Coronary artery (tissue), 2 donors: ENCODE results near the gene ARPC3.
"Not testable (repeated sequence)": the region's sequence is repeated elsewhere in the genome, so short reads cannot be mapped to it uniquely, and the experiment has no call there.

ENCODE experiments used
- DNase-seq: peaks from one replicate; pipeline ENCODE4 v3.0.0-alpha.2; 2017; ENCODE audit warnings: low spot score
- H3K27ac ChIP-seq, 2 donors: fragments of 200-600 bp; sonication (generic); one replicate each; pipeline ENCODE4 v1.5.1; 2016 to 2019
- H3K4me3 ChIP-seq: fragments of 200-600 bp; sonication (generic); 2 replicates; pipeline ENCODE4 v1.5.1; 2016; ENCODE audit warnings: mild to moderate bottlenecking, moderate library complexity
- TF ChIP-seq, protein P1 (sequence below): fragments of 200-600 bp; sonication (generic); IDR thresholded peaks from one replicate; pipeline ENCODE4 v1.5.1; 2019; ENCODE audit warnings: antibody characterized with exemption

Gene ARPC3

GRCh38 chr12:110431957-110432587, 18.1 kb downstream of the ARPC3 start:
- no peak for DNase-seq
- TF ChIP-seq, protein P1, sequence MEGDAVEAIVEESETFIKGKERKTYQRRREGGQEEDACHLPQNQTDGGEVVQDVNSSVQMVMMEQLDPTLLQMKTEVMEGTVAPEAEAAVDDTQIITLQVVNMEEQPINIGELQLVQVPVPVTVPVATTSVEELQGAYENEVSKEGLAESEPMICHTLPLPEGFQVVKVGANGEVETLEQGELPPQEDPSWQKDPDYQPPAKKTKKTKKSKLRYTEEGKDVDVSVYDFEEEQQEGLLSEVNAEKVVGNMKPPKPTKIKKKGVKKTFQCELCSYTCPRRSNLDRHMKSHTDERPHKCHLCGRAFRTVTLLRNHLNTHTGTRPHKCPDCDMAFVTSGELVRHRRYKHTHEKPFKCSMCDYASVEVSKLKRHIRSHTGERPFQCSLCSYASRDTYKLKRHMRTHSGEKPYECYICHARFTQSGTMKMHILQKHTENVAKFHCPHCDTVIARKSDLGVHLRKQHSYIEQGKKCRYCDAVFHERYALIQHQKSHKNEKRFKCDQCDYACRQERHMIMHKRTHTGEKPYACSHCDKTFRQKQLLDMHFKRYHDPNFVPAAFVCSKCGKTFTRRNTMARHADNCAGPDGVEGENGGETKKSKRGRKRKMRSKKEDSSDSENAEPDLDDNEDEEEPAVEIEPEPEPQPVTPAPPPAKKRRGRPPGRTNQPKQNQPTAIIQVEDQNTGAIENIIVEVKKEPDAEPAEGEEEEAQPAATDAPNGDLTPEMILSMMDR: no peak
- Histone ChIP-seq H3K4me3 (peak overlapping the region; percentile 61), H3K27ac (peak overlapping the region in 1 of 2 donors; percentile 23)

- not testable (repeated sequence) for DNase-seq, H3K27ac ChIP-seq, H3K4me3 ChIP-seq
Observed at GRCh38 chr12:110429676-110430075, 20.5 kb downstream of the ARPC3 start.

DNA sequence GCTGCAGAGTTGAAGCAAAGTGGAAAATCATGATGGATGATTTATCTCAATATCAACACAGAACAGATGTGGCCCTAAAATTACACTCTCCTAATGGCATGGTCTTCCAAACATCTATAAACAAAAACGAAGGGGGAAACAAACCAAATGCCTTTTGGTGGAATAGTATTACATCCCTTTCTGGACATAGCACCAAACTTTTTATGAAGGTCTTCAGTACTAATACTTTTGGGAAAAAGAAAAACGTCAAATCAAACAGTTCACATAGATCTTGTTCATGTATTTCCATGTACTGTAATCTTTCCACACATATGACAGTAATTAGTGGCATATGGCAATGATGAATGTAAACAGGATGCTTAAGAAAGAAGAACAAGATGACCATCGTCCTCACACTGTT, 23.7 kb downstream of the ARPC3 start:
- no peak for DNase-seq
- H3K4me3 ChIP-seq: no peak overlapping the region
- no peak overlapping the region for H3K27ac ChIP-seq
- TF ChIP-seq, protein P1: no peak

GRCh38 chr12:110424237-110424636, 25.9 kb downstream of the ARPC3 start:
- DNase-seq: no peak
- no peak overlapping the region for H3K27ac ChIP-seq
- TF ChIP-seq, protein P1: no peak
- no peak overlapping the region for H3K4me3 ChIP-seq

DNA sequence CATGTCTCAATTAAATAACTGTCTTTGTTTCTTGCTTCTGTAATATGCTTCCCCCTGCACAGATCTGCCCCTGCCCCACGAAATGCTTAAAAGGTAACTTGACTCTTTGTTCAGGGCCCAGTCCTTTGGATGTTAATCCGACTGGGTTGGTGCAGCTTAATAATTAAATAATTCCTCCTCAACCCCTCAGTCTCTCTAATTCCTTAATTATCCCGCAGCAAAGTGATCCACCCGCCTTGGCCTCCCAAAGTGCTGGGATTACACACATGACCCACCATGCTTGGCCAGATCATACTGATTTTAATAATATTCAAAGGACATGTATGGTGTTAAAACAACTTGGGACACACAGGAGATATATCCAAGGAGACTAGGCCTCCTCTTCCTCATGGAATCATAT, 28.4 kb downstream of the ARPC3 start:
- DNase-seq: no peak
- H3K27ac ChIP-seq: no peak overlapping the region
- TF ChIP-seq, protein P1: no peak

DNA sequence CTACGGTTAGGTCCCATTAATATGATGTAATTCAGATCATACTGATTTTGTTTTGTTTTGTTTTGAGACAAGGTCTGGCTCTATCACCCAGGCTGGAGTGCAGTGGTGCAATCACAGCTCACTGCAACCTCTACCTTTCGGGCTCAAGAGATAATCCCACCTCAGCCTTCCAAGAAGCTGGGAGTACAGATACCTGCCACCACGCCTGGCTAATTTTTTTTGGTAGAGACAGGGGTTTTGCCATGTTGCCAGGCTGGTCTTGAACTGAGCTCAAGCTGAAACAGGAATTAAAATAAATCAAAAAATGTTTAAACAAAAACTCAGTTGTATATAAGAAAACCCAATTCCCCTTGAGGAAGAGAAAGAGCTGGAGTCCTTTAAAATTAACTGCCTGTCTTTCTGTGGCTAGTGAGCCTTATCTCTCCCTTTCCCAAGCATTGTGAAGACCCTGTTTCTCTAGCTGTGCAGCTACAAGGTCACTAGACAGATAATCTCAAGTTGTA, 28.9 kb downstream of the ARPC3 start:
- Histone ChIP-seq H3K27ac (no peak overlapping the region), H3K4me3 (no peak overlapping the region)
- DNase-seq: no peak
- TF ChIP-seq, protein P1: no peak

More for the DNA sequence above, 28.4 kb downstream of the ARPC3 start:
- no peak overlapping the region for H3K4me3 ChIP-seq

- not testable (repeated sequence) for H3K27ac ChIP-seq, DNase-seq, H3K4me3 ChIP-seq
Observed at GRCh38 chr12:110420644-110421043, 29.5 kb downstream of the ARPC3 start.

- not testable (repeated sequence) for H3K27ac ChIP-seq, DNase-seq
Observed at GRCh38 chr12:110417113-110417512, 33.0 kb downstream of the ARPC3 start.

DNA sequence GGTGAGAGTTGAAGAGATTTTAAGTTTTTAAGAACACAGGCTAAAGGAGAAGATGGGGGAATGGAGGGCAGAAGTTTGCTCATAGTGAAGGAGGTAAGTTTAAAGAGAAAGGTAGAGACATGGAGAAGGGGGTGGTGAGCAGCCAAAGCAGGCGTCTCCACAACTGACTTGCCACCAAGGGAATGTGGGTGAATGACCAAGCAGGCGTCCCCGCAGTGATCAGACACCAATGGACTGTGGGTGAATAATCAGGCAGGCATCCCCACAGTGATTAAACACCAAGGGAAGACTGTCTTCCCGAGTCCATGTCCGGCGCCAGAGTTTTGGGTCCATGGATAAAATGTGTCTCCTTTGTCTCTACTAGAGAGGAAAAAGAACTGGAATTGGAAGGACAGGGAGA, 40.1 kb downstream of the ARPC3 start:
- not testable (repeated sequence) for H3K4me3 ChIP-seq, DNase-seq, H3K27ac ChIP-seq

More at GRCh38 chr12:110417113-110417512, 33.0 kb downstream of the ARPC3 start:
- H3K4me3 ChIP-seq: not testable (repeated sequence)

DNA sequence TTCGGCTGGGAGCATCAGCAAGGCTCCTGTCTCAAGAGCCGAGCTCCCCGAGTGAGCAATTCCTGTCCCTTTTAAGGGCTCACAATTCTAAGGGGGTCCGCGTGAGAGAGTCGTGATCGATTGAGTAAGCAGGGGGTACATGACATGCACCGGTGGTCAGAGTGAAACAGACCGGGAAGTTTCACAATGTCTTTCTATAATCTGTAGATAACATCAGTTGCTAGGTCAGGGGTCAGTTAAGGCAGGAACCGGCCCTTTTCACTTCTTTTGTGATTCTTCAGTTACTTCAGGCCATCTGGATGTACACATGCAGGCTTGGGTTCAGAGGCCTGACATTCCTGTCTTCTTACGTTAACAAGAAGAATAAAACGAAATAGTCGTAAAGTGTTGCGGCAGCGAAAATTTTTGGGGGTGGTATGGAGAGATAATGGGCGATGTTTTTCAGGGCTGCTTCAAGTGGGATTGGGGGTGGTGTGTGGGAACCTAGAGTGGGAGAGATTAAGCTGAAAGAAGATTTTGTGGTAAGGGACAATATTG, 44.9 kb downstream of the ARPC3 start:
- not testable (repeated sequence) for H3K27ac ChIP-seq, DNase-seq, H3K4me3 ChIP-seq
